ENCODE measurements around the gene RIPOR2. TPM values are rescaled to one million over a fixed set of nuclear protein-coding genes. Genes with fewer than 3 reads are reported as not detected.

The RIPOR2 gene
- polyA plus RNA-seq, 3 donors: 154 to 181 (median 179) TPM

- Mint-ChIP-seq H3K27ac (peak overlapping the region in 4 of 7 donors; percentile 55 to 69 (median 66)), H3K4me3 (no peak overlapping the region), H3K27me3 (ENCODE audit: low read depth in 3 of 3) (no peaks in the 10 kb centered on the region), H3K9me3 (peaks cover 0 to 3% (median 2%) of the 10 kb centered on the region in 7 donors), H3K4me1 (peaks cover 63% of the 10 kb centered on the region), H3K36me3 (peaks cover 76 to 88% of the 10 kb centered on the region in 2 donors)
- H3K4me1 ChIP-seq (ENCODE audit: control insufficient read depth in 1 of 2, insufficient read depth in 2 of 2, low read length in 2 of 2): peaks cover 12 to 13% of the 10 kb centered on the region in 2 donors
- no peak overlapping the region for H3K4me2 ChIP-seq (replicated peaks; ENCODE audit: extremely low read depth, low read length, poor library complexity, severe bottlenecking)
- no peaks in the 10 kb centered on the region for H3K9me3 ChIP-seq (replicated peaks in 1 of 2; ENCODE audit: control insufficient read depth in 1 of 2, insufficient read depth in 1 of 2, low read length in 2 of 2)
- H2AFZ ChIP-seq (ENCODE audit: insufficient read depth, low read depth, low read length, poor library complexity, severe bottlenecking): no peak overlapping the region
- peaks cover 100% of the 10 kb centered on the region for H4K20me1 ChIP-seq (ENCODE audit: insufficient read depth, low read length)
- H3K36me3 ChIP-seq (replicated peaks in 1 of 2; ENCODE audit: control insufficient read depth in 1 of 2, insufficient read depth in 2 of 2, low read length in 2 of 2): peaks cover 34 to 78% of the 10 kb centered on the region in 2 donors
- no peaks in the 10 kb centered on the region for H3K27me3 ChIP-seq (ENCODE audit: control insufficient read depth in 2 of 2, insufficient read depth in 2 of 2, low read length in 2 of 2)
- no peak overlapping the region for H3K4me3 ChIP-seq (replicated peaks in 1 of 3; ENCODE audit: low read depth in 2 of 3, low read length in 3 of 3)
- TF ChIP-seq CTCF (IDR thresholded peaks at IDR 0.05): no peak
- H3K27ac ChIP-seq (ENCODE audit: low read depth in 1 of 2, low read length in 2 of 2): peak overlapping the region in 1 of 2 donors; percentile 65
- H3K79me2 ChIP-seq (ENCODE audit: insufficient read depth, low read length): peaks cover 98% of the 10 kb centered on the region
- H3K9ac ChIP-seq (ENCODE audit: insufficient read depth, low read length, poor library complexity, severe bottlenecking): no peak overlapping the region
- no CpG with 5 or more reads among the region's 8 CpGs for WGBS (ENCODE audit: insufficient coverage)
- no peak for DNase-seq
- intact Hi-C loops (cut with micrococcal nuclease): no loop called here
These were observed 36.4 kb downstream of the RIPOR2 start for GRCh38 chr6:24899136-24899996.

DNA sequence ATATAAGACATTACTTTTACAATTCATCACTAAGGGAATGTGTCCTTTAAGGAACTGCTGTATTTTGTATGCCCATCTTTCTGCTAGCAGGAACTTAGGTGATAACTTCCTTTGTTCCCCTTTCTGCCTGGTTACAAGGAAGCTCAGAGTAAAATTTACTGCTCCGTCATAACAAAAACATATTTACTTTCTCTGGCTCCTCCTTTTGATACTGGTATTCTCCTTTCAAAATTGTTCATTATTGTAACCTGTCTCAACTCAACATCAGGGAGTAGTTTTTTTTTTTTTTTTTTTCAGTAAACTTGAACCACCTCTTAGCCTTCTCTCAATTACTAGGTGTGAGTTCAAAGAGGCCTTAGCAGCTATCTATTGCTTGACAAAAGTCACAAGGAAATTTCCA lies 37.1 kb downstream of the RIPOR2 start:
- no peak overlapping the region for H3K9ac ChIP-seq (ENCODE audit: insufficient read depth, low read length, poor library complexity, severe bottlenecking)
- H3K4me1 ChIP-seq (ENCODE audit: control insufficient read depth in 1 of 2, insufficient read depth in 2 of 2, low read length in 2 of 2): peaks cover 12 to 13% of the 10 kb centered on the region in 2 donors
- no peak overlapping the region for H3K4me2 ChIP-seq (replicated peaks; ENCODE audit: extremely low read depth, low read length, poor library complexity, severe bottlenecking)
- no peak for DNase-seq
- Mint-ChIP-seq H3K4me3 (no peak overlapping the region), H3K27me3 (ENCODE audit: low read depth in 3 of 3) (no peaks in the 10 kb centered on the region), H3K4me1 (peaks cover 57% of the 10 kb centered on the region), H3K27ac (peak overlapping the region in 6 of 7 donors; percentile 16 to 77 (median 44)), H3K36me3 (peaks cover 74 to 88% of the 10 kb centered on the region in 2 donors), H3K9me3 (peaks cover 0 to 3% (median 0%) of the 10 kb centered on the region in 7 donors)
- H3K27ac ChIP-seq (ENCODE audit: low read depth in 1 of 2, low read length in 2 of 2): peak overlapping the region in 1 of 2 donors; percentile 58
- peaks cover 98% of the 10 kb centered on the region for H3K79me2 ChIP-seq (ENCODE audit: insufficient read depth, low read length)
- H2AFZ ChIP-seq (ENCODE audit: insufficient read depth, low read depth, low read length, poor library complexity, severe bottlenecking): no peak overlapping the region
- no peak for TF ChIP-seq CTCF (IDR thresholded peaks at IDR 0.05)
- H3K27me3 ChIP-seq (ENCODE audit: control insufficient read depth in 2 of 2, insufficient read depth in 2 of 2, low read length in 2 of 2): no peaks in the 10 kb centered on the region
- H3K4me3 ChIP-seq (replicated peaks in 1 of 3; ENCODE audit: low read depth in 2 of 3, low read length in 3 of 3): no peak overlapping the region
- peaks cover 33 to 78% of the 10 kb centered on the region in 2 donors for H3K36me3 ChIP-seq (replicated peaks in 1 of 2; ENCODE audit: control insufficient read depth in 1 of 2, insufficient read depth in 2 of 2, low read length in 2 of 2)
- H3K9me3 ChIP-seq (replicated peaks in 1 of 2; ENCODE audit: control insufficient read depth in 1 of 2, insufficient read depth in 1 of 2, low read length in 2 of 2): no peaks in the 10 kb centered on the region
- peaks cover 100% of the 10 kb centered on the region for H4K20me1 ChIP-seq (ENCODE audit: insufficient read depth, low read length)
- intact Hi-C loops (cut with micrococcal nuclease): no loop called here
- no CpG with 5 or more reads among the region's 1 CpG for WGBS (ENCODE audit: insufficient coverage)

Data from CD14-positive monocyte (primary cell).